ENCODE data around the gene NKD1. TPM values are rescaled to one million over a fixed set of nuclear protein-coding genes. Genes with fewer than 3 reads are reported as not detected.

The NKD1 gene
- total RNA-seq, 4 donors from 2014 or later = 1.8 to 9.1 (median 2.6) TPM

DNA sequence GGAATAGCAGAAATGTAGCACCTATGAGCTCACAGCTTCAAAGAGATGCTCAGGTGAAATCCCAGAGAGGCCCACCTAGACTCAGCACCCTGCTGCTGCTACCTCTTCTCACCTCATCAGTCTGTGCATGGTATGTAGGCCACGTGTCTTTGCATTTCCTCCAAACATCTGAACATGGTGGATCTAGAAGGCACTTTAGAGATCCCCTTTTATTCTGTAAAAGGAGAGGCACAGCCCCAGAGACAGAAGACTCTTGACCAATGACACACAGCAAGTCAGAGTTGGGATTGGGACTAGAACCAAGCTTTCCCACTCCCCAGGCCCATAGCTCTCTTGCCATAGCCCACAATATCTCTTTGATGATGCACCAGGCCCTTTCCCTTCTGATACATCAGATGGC lies 19.4 kb upstream of the NKD1 start:
- TF ChIP-seq, protein P1, sequence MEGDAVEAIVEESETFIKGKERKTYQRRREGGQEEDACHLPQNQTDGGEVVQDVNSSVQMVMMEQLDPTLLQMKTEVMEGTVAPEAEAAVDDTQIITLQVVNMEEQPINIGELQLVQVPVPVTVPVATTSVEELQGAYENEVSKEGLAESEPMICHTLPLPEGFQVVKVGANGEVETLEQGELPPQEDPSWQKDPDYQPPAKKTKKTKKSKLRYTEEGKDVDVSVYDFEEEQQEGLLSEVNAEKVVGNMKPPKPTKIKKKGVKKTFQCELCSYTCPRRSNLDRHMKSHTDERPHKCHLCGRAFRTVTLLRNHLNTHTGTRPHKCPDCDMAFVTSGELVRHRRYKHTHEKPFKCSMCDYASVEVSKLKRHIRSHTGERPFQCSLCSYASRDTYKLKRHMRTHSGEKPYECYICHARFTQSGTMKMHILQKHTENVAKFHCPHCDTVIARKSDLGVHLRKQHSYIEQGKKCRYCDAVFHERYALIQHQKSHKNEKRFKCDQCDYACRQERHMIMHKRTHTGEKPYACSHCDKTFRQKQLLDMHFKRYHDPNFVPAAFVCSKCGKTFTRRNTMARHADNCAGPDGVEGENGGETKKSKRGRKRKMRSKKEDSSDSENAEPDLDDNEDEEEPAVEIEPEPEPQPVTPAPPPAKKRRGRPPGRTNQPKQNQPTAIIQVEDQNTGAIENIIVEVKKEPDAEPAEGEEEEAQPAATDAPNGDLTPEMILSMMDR (IDR thresholded peaks at IDR 0.05) = no peak
- TF ChIP-seq POLR2A (IDR thresholded peaks at IDR 0.05) (no peak), POLR2AphosphoS5 (IDR thresholded peaks at IDR 0.05) (no peak)
- H3K4me1 ChIP-seq = no peaks in the 10 kb centered on the region
- no peaks in the 10 kb centered on the region for H3K36me3 ChIP-seq
- DNase-seq (ENCODE audit: low spot score in 2 of 2) = peak in 1 of 2 donors; percentile 24
- H3K4me3 ChIP-seq = no peak overlapping the region
- no peaks in the 10 kb centered on the region for H3K27me3 ChIP-seq
- H3K9me3 ChIP-seq = no peaks in the 10 kb centered on the region
- WGBS = 100% methylated on average over 1 of the region's 1 CpG
- H3K27ac ChIP-seq = no peak overlapping the region

DNA sequence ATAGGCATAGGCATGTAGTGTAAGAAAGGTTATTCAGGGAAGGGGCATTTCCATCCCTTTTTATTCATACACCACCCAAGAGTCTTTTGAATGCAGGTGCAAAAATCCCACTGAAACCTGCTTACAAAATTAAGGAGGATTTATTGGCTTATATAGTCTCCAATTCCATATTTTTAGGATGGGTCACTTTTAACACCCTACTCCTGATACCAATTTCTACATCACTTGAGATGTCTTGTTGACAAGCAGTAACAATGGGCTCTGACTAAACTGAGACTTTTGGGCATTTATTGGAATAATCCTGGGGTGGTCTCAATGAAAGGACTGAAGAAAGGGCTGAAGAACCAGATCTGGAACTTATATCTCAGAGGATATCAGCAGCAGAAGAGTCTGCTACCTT lies 18.9 kb upstream of the NKD1 start:
- TF ChIP-seq EP300 (IDR thresholded peaks at IDR 0.05) (no peak), POLR2AphosphoS5 (IDR thresholded peaks at IDR 0.05) (no peak), POLR2A (IDR thresholded peaks at IDR 0.05) (no peak)
- TF ChIP-seq, protein P1 (IDR thresholded peaks at IDR 0.05) = no peak
- Histone ChIP-seq H3K27me3 (no peaks in the 10 kb centered on the region), H3K4me1 (no peaks in the 10 kb centered on the region), H3K36me3 (no peaks in the 10 kb centered on the region), H3K4me3 (no peak overlapping the region), H3K9me3 (no peaks in the 10 kb centered on the region), H3K27ac (no peak overlapping the region)
- DNase-seq (ENCODE audit: low spot score in 2 of 2) = no peak

DNA sequence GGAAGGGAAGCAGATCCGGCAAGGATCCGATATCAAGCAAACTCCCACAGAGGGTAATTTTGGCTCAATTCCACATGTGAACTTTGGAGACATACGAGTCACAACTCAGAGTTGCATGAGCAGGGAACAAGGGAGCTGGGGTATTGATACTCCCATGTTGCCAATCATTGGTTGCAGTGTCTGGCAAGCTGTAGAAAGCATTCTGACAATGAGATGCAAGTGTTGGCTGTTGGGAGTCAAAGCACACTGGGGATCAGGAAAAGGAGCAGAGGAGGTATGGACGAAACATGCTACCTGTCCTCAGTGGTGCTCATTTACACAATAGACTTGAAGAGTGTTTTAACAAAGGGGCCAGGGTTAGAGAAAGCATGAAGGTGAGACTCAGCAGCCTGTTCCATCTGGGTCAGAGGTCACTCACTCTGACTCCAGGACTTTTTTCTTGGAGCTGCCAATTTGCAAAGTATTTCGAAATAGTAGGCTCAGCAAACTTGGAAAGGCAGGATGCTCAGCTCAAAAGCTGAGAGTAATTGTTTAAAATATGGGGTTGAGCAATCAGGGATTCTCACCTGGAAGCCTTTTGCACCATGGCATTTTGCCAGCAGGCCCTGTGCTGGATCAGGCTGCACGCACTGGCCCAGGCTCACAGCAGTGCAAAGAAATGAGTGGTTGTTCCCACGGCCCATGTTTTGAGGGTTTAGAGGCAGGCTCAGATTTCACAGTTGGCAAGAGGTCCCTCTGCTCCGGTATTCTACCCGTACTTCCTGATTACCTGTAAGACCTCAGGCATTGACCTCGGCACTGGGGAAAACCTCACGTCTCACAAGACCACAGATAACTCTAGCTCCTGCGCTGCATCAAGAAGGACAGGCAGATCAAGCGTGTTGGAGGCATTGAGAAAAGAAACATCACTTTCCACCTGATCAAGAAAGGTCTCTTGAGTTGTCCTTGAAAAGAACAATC lies 17.6 kb upstream of the NKD1 start:
- H3K4me3 ChIP-seq = no peak overlapping the region
- TF ChIP-seq POLR2AphosphoS5 (IDR thresholded peaks at IDR 0.05) = no peak
- TF ChIP-seq POLR2A (IDR thresholded peaks at IDR 0.05) = no peak
- TF ChIP-seq, protein P1 (IDR thresholded peaks at IDR 0.05) = no peak
- peak in 1 of 2 donors; percentile 66 for DNase-seq (ENCODE audit: low spot score in 2 of 2)
- H3K27me3 ChIP-seq = no peaks in the 10 kb centered on the region
- no peaks in the 10 kb centered on the region for H3K9me3 ChIP-seq
- WGBS = 64% methylated on average over 13 of the region's 13 CpGs
- H3K36me3 ChIP-seq = no peaks in the 10 kb centered on the region
- H3K4me1 ChIP-seq = no peaks in the 10 kb centered on the region
- H3K27ac ChIP-seq = no peak overlapping the region

DNA sequence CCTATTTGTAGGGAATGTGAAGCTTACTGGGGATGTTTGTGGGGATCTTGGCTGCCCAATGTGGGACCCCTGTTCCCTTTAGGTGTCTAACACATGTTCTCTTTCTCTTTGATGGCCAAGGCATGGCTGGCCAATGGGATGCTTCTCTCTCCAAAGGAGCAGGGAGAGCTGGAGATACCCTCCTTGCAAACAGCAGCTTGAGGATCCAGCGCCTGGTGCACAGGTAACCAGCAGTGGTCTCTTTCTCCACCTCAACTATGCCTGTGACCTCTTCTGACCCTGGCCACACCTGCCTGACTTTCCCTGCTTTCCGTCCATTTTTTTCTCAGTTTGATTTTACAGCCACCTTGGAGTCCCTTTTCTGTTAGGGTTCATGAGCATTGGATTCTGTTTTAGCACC lies 16.8 kb upstream of the NKD1 start:
- no peaks in the 10 kb centered on the region for H3K36me3 ChIP-seq
- no peak overlapping the region for H3K27ac ChIP-seq
- no peaks in the 10 kb centered on the region for H3K4me1 ChIP-seq
- TF ChIP-seq POLR2A (IDR thresholded peaks at IDR 0.05) (no peak), EP300 (IDR thresholded peaks at IDR 0.05) (no peak), POLR2AphosphoS5 (IDR thresholded peaks at IDR 0.05) (no peak)
- TF ChIP-seq, protein P1 (IDR thresholded peaks at IDR 0.05) = no peak
- WGBS = 90% methylated on average over 2 of the region's 2 CpGs
- no peaks in the 10 kb centered on the region for H3K27me3 ChIP-seq
- H3K9me3 ChIP-seq = no peaks in the 10 kb centered on the region
- H3K4me3 ChIP-seq = no peak overlapping the region
- DNase-seq (ENCODE audit: low spot score in 2 of 2) = peak in 1 of 2 donors; percentile 52

DNA sequence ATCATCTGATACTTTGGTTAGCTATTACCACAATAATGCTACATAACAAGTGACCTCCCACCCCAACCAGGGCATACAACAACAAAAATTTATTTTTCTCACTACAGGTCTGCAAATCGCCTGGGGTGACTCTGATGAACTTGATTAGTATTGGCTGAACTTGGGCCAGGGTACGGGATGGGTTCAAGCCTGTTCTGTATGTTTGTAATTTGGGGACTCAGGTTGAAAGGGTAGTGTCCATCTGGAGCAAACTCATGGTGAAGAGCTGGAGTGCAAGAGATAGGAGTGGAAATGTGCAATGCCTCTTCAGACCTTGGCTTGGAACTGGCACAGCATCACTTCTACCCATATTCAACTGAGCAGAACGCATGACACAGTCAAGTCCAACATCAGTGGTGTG lies 16.3 kb upstream of the NKD1 start:
- no peak for DNase-seq (ENCODE audit: low spot score in 2 of 2)
- H3K9me3 ChIP-seq = no peaks in the 10 kb centered on the region
- no peak overlapping the region for H3K27ac ChIP-seq
- H3K36me3 ChIP-seq = no peaks in the 10 kb centered on the region
- no peak for TF ChIP-seq EP300 (IDR thresholded peaks at IDR 0.05)
- TF ChIP-seq POLR2A (IDR thresholded peaks at IDR 0.05) = no peak
- TF ChIP-seq POLR2AphosphoS5 (IDR thresholded peaks at IDR 0.05) = no peak
- TF ChIP-seq, protein P1 (IDR thresholded peaks at IDR 0.05) = no peak
- H3K27me3 ChIP-seq = no peaks in the 10 kb centered on the region
- WGBS = 90% methylated on average over 3 of the region's 3 CpGs
- no peaks in the 10 kb centered on the region for H3K4me1 ChIP-seq
- no peak overlapping the region for H3K4me3 ChIP-seq
